ENCODE results near the gene ZNF500. TPM values are rescaled to one million over a fixed set of nuclear protein-coding genes. Genes with fewer than 3 reads are reported as not detected.

Gene ZNF500
- total and polyA plus RNA-seq, 2 of the 4 experiments (the other 2 are of a cell fraction): 4.5 to 5.9 TPM

DNA sequence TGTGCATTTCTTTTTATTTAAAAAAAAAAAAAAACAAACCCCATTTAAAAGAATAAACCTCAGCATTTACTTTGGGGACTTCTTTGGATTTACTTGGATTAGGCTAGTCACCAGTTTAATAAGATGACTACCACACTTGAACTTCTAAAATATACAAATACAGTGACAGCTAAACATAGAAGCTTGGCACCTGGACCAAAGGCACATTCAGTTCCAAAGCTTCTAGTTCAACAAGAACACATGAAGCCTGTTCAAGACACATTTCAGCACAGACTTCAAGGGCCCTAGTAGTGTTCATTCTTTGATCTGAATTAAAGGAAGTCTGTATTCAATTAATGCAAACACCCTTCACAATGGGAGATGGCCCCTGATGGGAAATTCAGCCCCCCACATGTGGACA, 47.1 kb upstream of the ZNF500 start:
- no peaks in the 10 kb centered on the region for H4K20me1 ChIP-seq (ENCODE audit: insufficient read depth, low read length)
- H3K4ac ChIP-seq (ENCODE audit: low read depth, low read length): no peak overlapping the region
- no peak overlapping the region for H4K91ac ChIP-seq (ENCODE audit: insufficient read depth, low read depth, low read length)
- H4K8ac ChIP-seq (ENCODE audit: low read depth in 2 of 2, low read length in 2 of 2): no peak overlapping the region
- peaks cover 2 to 5% of the 10 kb centered on the region in 2 experiments; a peak in 1 of 4 replicates for H3K79me1 ChIP-seq (ENCODE audit: low read depth in 1 of 2, low read length in 2 of 2)
- ChIA-PET CTCF (no interaction called here), POLR2A (ENCODE audit: unreplicated experiment) (interaction anchor here (0.6 kb wide), 1 partner anchor 18 kb away, joined by 13 read pairs; no protein-coding TSS in a partner anchor)
- dilution Hi-C loops (cut with HindIII; ENCODE audit: low sequenced_read_pairs, unreplicated experiment): no loop called here
- peak; percentile 61 for ATAC-seq (ENCODE audit: low read depth)
- TF ChIP-seq POLR2A (IDR thresholded peaks at IDR 0.05; ENCODE audit: low read depth, low read length) (no peak), NFE2L2 (IDR thresholded peaks at IDR 0.05; ENCODE audit: low read depth, low read length) (no peak), MAZ (IDR thresholded peaks at IDR 0.05; ENCODE audit: borderline replicate concordance, low read depth, low read length) (no peak), BHLHE40 (IDR thresholded peaks at IDR 0.05; ENCODE audit: low read depth, low read length) (no peak), SMC3 (IDR thresholded peaks at IDR 0.05; ENCODE audit: low read depth, low read length) (no peak), ELK1 (IDR thresholded peaks at IDR 0.05; ENCODE audit: borderline replicate concordance, low read depth, low read length) (no peak), CEBPB (IDR thresholded peaks at IDR 0.05; ENCODE audit: low read depth, low read length) (no peak), RCOR1 (IDR thresholded peaks at IDR 0.05; ENCODE audit: insufficient replicate concordance, low read length) (no peak), MAFK (IDR thresholded peaks at IDR 0.05; ENCODE audit: low read depth, low read length) (no peak), MXI1 (IDR thresholded peaks at IDR 0.05; ENCODE audit: borderline replicate concordance, low read depth, low read length) (no peak), RAD21 (IDR thresholded peaks at IDR 0.05; ENCODE audit: low read length) (no peak), CHD1 (IDR thresholded peaks at IDR 0.05; ENCODE audit: low read depth, low read length) (no peak), FOS (IDR thresholded peaks at IDR 0.05; ENCODE audit: low read depth, low read length) (no peak), CTCF (conservative IDR thresholded peaks at IDR 0.05; ENCODE audit: low read depth, low read length) (no peak)
- TF ChIP-seq, protein P1, sequence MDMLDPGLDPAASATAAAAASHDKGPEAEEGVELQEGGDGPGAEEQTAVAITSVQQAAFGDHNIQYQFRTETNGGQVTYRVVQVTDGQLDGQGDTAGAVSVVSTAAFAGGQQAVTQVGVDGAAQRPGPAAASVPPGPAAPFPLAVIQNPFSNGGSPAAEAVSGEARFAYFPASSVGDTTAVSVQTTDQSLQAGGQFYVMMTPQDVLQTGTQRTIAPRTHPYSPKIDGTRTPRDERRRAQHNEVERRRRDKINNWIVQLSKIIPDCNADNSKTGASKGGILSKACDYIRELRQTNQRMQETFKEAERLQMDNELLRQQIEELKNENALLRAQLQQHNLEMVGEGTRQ (IDR thresholded peaks at IDR 0.05; ENCODE audit: low read depth, low read length): no peak
- H3K9me1 ChIP-seq (ENCODE audit: insufficient read depth, low read length): no peaks in the 10 kb centered on the region
- no peak for DNase-seq
- BruUV-seq (replicated peaks): no TSS peak
- no peak overlapping the region for H3K27ac ChIP-seq (ENCODE audit: insufficient read depth, low read length)
- no peak overlapping the region for H2AK5ac ChIP-seq (ENCODE audit: low read depth, low read length)
- H3K27me3 ChIP-seq (ENCODE audit: control insufficient read depth, insufficient read depth, low read length): no peaks in the 10 kb centered on the region
- H3K18ac ChIP-seq (ENCODE audit: low read depth, low read length): no peak overlapping the region
- no peak overlapping the region for H3K56ac ChIP-seq (ENCODE audit: extremely low read depth, insufficient read depth, low read length)
- H4K5ac ChIP-seq (ENCODE audit: low read depth, low read length): no peak overlapping the region
- no peak overlapping the region for H3K4me3 ChIP-seq (ENCODE audit: insufficient read depth, low read depth, low read length)
- H2BK20ac ChIP-seq (ENCODE audit: low read depth, low read length): no peak overlapping the region
- intact Hi-C loops (cut with micrococcal nuclease): no loop called here
- H3K9ac ChIP-seq (ENCODE audit: low read depth, low read length): no peak overlapping the region
- H2BK5ac ChIP-seq (ENCODE audit: low read depth, low read length, poor library complexity, severe bottlenecking): no peak overlapping the region
- H2AFZ ChIP-seq (replicated peaks; ENCODE audit: low read length, poor library complexity): no peak overlapping the region
- H3K23ac ChIP-seq (ENCODE audit: low read depth, low read length): no peak overlapping the region
- no peak overlapping the region for H3K14ac ChIP-seq (replicated peaks; ENCODE audit: low read depth, low read length)
- peaks cover 8% of the 10 kb centered on the region; the same call in 1 of the 2 replicates for H3K4me1 ChIP-seq (ENCODE audit: control insufficient read depth, insufficient read depth, low read length)
- H2BK120ac ChIP-seq (ENCODE audit: low read depth, low read length): no peak overlapping the region
- in situ Hi-C loops (cut with MboI; ENCODE audit: low sequenced_read_pairs): no loop called here
- peaks cover 52% of the 10 kb centered on the region for H3K36me3 ChIP-seq (ENCODE audit: control insufficient read depth, insufficient read depth, low read length)
- no peaks in the 10 kb centered on the region for H3K9me3 ChIP-seq (ENCODE audit: control insufficient read depth, insufficient read depth, low read length)
- H2BK15ac ChIP-seq (ENCODE audit: low read depth, low read length): no peak overlapping the region
- no peak overlapping the region for H3K4me2 ChIP-seq (ENCODE audit: low read depth, low read length)
- H2AK9ac ChIP-seq (replicated peaks; ENCODE audit: low read depth, low read length, poor library complexity): no peak overlapping the region
